ENCODE results near the gene TNS3.

- TF ChIP-seq, protein P1, sequence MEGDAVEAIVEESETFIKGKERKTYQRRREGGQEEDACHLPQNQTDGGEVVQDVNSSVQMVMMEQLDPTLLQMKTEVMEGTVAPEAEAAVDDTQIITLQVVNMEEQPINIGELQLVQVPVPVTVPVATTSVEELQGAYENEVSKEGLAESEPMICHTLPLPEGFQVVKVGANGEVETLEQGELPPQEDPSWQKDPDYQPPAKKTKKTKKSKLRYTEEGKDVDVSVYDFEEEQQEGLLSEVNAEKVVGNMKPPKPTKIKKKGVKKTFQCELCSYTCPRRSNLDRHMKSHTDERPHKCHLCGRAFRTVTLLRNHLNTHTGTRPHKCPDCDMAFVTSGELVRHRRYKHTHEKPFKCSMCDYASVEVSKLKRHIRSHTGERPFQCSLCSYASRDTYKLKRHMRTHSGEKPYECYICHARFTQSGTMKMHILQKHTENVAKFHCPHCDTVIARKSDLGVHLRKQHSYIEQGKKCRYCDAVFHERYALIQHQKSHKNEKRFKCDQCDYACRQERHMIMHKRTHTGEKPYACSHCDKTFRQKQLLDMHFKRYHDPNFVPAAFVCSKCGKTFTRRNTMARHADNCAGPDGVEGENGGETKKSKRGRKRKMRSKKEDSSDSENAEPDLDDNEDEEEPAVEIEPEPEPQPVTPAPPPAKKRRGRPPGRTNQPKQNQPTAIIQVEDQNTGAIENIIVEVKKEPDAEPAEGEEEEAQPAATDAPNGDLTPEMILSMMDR (IDR thresholded peaks at IDR 0.05; ENCODE audit: insufficient read depth, low read depth, low read length), result no peak
- TF ChIP-seq EZH2 (IDR thresholded peaks at IDR 0.05; ENCODE audit: insufficient read depth, low read length), result no peak
Observed at GRCh38 chr7:47461161-47461560, 120.8 kb downstream of the TNS3 start.
